Measurements from ENCODE around the gene SUMF1.
A peak's percentile ranks its signal among the peaks of the same experiment; 100 is the strongest.

SUMF1 gene

DNA sequence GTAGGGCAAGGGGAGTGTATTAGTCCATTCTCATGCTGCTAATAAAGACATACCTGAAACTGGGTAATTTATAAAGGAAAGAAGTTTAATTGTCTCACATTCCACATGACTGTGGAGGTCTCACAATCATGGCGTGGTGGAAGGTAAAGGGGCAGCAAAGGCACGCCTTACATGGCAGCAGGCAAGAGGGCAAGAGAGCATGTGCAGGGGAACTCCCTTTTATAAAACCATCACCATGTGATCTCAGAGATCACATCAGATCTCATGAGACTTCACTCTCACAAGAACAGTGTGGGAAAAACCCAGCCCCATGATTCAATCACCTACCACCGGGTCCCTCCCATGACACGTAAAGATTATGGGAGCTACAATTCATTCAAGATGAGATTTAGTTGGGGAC lies 41.4 kb downstream of the SUMF1 start:
- H3K4me3 ChIP-seq (ENCODE audit: low read depth, low read length), result no peak overlapping the region
- peak; percentile 52 for DNase-seq (ENCODE audit: low read depth)
- TF ChIP-seq, protein P1, sequence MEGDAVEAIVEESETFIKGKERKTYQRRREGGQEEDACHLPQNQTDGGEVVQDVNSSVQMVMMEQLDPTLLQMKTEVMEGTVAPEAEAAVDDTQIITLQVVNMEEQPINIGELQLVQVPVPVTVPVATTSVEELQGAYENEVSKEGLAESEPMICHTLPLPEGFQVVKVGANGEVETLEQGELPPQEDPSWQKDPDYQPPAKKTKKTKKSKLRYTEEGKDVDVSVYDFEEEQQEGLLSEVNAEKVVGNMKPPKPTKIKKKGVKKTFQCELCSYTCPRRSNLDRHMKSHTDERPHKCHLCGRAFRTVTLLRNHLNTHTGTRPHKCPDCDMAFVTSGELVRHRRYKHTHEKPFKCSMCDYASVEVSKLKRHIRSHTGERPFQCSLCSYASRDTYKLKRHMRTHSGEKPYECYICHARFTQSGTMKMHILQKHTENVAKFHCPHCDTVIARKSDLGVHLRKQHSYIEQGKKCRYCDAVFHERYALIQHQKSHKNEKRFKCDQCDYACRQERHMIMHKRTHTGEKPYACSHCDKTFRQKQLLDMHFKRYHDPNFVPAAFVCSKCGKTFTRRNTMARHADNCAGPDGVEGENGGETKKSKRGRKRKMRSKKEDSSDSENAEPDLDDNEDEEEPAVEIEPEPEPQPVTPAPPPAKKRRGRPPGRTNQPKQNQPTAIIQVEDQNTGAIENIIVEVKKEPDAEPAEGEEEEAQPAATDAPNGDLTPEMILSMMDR (IDR thresholded peaks at IDR 0.05; ENCODE audit: insufficient read depth, low read depth, low read length, missing control alignments), result no peak

DNA sequence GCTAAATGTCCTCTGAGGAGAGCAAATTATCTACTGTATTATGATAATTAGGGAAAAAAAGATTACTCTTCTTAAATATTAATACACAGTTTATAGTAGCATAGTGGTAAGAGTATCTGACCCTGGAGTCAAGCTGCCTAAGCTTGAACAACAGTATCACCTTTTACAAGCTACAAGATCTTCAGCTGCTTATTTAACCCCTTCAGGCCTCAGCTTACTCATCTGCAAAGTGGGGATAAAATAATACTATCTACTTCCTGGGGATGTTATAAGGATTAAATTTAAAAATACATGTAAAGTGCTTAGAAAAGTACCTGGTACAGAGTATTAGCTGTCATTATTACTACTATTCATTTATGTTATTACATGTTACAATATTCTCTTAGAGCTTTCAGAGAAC lies 42.0 kb downstream of the SUMF1 start:
- TF ChIP-seq, protein P1 (IDR thresholded peaks at IDR 0.05; ENCODE audit: insufficient read depth, low read depth, low read length, missing control alignments), result no peak
- DNase-seq (ENCODE audit: low read depth), result no peak
- H3K4me3 ChIP-seq (ENCODE audit: low read depth, low read length), result no peak overlapping the region

DNA sequence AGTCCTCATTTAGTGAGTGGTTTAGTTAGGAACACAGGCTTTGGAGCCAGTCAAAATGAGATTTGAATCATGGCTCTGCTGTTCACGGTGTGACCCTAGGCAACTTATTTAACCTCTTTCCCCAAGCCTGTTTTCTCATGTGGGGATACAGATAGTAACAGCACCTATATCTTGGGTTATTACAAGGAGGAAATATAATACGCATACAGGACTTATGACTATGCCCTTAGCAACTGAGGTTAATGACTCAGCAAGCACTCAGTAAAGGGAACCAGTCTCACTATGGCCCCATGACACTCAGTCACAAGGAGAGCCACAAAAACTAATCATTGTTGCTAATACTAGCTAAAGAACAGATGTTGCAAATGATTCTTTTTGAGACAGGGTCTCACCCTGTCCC lies 45.9 kb downstream of the SUMF1 start:
- TF ChIP-seq, protein P1 (IDR thresholded peaks at IDR 0.05; ENCODE audit: insufficient read depth, low read depth, low read length, missing control alignments), result no peak
- peak; percentile 48 for DNase-seq (ENCODE audit: low read depth)
- H3K4me3 ChIP-seq (ENCODE audit: low read depth, low read length), result no peak overlapping the region

DNA sequence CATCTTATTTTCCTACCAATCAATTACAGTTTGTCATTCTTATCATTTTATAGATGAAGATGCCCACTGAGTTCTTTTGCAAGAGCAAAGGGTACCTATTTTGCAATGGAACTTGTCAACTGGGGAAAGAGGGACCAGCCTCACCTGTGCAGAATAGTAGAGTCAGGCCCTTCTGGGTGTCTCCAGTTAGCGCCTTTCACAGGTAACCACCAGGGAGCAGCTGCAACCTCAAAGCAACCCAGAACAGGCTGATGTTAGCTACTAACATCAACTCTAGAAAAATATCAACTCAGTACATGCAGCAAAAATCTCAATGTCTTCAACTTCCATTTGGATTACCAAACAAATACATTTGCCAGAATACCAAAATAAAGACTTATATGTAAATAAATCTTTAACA lies 47.1 kb downstream of the SUMF1 start:
- H3K4me3 ChIP-seq (ENCODE audit: low read depth, low read length), result no peak overlapping the region
- DNase-seq (ENCODE audit: low read depth), result no peak
- TF ChIP-seq, protein P1 (IDR thresholded peaks at IDR 0.05; ENCODE audit: insufficient read depth, low read depth, low read length, missing control alignments), result no peak

DNA sequence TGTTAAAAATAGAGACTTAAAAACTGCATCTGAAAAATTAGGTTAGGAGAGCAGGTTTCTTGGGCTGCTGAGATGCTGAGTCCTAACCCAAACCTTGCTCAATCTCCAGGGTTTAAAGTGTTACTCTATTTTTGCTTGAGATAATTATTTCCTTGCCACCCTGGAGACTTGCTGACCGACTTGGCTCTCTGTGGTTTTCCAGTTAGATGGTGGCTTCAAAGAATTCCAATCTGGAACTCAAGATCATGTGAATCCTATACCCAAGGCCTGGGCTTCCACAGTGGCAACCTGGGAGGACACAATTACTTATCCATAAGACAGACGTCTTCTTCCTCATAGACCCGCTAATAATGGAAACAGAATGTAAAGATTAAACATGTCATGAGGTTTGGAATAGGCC lies 47.7 kb downstream of the SUMF1 start:
- DNase-seq (ENCODE audit: low read depth), result no peak
- no peak overlapping the region for H3K4me3 ChIP-seq (ENCODE audit: low read depth, low read length)
- TF ChIP-seq, protein P1 (IDR thresholded peaks at IDR 0.05; ENCODE audit: insufficient read depth, low read depth, low read length, missing control alignments), result no peak

DNA sequence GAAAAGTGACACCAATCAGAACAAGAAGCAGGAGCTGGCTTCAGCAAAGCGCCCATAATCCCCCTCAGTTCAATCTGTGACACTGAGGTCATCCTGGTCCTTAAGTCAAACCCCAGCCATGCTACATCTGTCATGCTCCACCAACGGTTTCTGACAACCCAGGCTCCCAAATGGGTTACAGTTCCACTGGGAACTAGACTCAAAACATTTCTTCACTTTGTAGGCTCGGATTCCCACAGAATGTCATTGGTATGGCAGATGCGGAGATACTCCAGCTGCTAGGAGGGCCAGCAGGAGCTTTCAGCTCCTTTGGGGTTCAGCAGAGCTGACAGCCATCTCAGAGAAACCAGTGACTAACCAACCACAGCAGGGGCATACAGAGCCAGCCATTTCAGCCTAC lies 48.9 kb downstream of the SUMF1 start:
- TF ChIP-seq, protein P1 (IDR thresholded peaks at IDR 0.05; ENCODE audit: insufficient read depth, low read depth, low read length, missing control alignments), result no peak
- no peak for DNase-seq (ENCODE audit: low read depth)
- H3K4me3 ChIP-seq (ENCODE audit: low read depth, low read length), result no peak overlapping the region

DNA sequence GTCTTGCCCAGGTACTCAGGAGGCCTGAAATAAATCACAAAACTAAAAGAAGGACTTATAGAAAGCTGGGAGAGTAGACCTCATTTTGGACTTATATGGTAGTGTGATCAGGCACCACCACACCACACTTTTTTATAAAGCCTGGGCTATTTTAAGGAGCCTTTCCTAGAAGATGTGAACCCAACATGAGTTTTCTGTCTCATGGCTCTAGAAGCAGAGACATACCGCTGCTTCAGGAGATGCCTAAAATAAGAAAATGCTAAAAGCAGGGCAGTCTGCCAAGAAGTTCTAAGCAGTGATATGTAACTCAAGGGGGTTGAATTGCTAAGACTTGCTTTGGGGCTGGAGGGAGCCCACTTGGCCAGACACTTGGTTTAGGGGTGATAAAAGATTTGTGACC lies 49.6 kb downstream of the SUMF1 start:
- TF ChIP-seq, protein P1 (IDR thresholded peaks at IDR 0.05; ENCODE audit: insufficient read depth, low read depth, low read length, missing control alignments), result no peak
- DNase-seq (ENCODE audit: low read depth), result no peak

More for the DNA sequence above, 49.6 kb downstream of the SUMF1 start:
- H3K4me3 ChIP-seq (ENCODE audit: low read depth, low read length), result no peak overlapping the region
